ENCODE measurements around the gene SMDT1.

GRCh38 chr22:42074132-42074811 lies 5.2 kb upstream of the SMDT1 start, which contains the start of gene PHETA2:
- TF ChIP-seq EZH2 (IDR thresholded peaks at IDR 0.05) (no peak), POLR2AphosphoS5 (IDR thresholded peaks at IDR 0.05; ENCODE audit: borderline replicate concordance, low read depth, low read length) (no peak), FOXP2 (optimal IDR thresholded peaks at IDR 0.05; ENCODE audit: control extremely low read depth, extremely low read length, insufficient read depth) (no peak)
